COLO829 (cell line): Measurements from ENCODE around the gene OPN5.

ENCODE experiments used
- DNase-seq: peaks from one replicate; pipeline ENCODE4 v3.0.0; 2012; ENCODE audit warnings: low spot score

Gene OPN5

DNA sequence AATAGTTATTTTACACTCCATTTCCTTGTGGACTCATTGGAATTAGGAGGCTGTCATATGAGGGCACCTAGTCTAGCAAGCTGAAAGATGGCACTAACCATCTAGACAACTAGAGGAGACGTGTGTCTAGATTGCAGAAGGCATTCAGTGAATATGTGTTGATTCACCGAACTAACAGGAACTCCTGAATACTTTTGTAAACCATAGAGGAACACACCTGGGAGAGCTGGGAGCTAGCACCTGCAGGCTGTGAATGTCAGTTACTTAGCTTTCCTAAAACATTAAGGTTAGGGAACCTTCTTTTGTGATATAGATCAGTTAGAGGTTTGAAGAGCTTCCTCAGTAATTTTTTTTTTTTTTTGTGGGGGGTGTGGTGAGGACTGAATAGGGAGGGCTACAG is 7.7 kb downstream of the OPN5 start:
- DNase-seq = no peak

DNA sequence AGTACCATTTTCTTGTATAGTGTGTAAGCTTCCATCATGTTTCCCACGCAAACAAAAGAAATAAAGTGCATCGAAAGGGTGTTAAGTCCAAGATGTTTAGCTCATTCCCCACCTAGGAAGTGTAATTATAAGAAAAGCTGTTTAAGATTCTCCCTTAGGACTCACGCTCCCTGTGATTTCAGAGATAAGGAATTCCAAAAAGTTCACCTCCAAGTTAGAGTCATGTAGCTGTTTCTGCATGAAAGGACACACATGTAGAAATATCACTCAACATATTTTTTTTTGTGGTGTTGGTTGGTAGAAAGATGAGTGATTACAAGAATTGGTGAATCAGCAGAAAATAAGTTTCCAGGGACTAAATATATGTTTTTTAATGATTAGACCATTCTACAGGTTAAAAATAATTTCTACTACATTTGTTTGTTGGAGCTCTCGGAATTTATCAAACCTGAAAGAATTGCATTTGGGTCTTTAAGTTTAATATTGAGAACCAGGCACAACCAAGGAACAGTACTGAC is 10.4 kb downstream of the OPN5 start:
- no peak for DNase-seq

DNA sequence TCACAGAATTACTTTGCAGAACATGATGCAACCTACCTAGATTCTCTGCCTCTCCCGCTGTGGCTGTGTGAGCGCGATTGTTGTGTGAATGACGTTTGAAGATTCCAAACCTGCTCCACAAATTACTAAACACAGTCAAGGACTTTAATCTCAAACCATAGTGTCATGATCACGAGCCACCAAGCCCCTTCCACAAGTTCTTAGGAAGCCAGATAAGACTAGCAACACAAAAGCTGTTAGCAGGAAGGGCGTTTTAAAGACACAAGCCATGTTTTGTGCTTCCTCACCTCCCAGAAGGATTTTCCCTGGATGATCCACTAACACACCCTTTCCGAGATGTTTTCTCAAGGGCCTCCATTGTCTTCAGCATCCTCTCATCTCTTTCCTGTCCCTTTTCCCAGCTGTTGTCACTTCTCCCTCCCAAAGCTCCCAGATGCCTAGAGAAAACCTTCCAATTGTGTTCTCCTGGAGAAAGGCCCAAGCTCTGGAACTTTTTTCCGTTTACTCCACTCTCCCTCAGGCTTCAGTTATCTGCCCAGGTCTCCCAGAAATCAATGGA is 12.8 kb downstream of the OPN5 start:
- DNase-seq = no peak

DNA sequence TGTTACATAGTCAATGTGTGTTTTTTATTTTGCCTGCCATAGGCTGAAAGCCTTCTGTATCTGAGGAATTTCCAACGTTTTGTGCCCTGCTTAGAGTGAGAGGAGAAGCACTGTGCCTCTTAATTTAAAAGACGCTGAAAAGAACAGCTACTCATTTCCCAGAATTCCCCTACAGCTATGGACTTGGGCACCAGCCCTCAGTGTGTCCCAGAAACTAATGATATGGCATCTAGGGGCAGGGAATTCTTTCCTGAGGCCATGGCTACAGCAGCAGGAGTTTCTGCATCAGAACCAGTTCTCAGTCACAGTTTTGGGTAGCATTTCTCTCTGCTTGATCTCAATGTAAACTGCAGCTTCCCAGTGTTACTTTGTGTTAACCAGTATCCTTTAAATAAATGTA is 20.2 kb downstream of the OPN5 start:
- DNase-seq = no peak

DNA sequence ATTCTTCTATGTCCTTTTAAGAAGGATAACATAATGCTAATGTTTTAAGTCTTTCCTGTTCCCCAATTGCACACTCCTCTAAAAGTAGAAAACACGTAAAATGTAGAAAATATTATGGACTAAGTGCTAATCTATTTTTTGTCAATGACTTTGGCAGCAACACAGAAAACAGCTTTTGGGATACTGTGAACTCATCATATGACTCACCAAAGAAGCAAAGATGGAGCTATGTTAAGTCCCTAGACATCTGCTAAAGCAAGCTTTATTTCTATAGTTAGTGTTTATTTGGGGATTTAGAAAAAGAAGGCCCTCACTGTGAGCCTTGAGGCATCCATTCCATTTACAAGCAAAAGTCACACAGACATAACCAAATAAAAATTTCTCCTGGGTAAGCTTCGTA is 23.0 kb downstream of the OPN5 start:
- DNase-seq = no peak

DNA sequence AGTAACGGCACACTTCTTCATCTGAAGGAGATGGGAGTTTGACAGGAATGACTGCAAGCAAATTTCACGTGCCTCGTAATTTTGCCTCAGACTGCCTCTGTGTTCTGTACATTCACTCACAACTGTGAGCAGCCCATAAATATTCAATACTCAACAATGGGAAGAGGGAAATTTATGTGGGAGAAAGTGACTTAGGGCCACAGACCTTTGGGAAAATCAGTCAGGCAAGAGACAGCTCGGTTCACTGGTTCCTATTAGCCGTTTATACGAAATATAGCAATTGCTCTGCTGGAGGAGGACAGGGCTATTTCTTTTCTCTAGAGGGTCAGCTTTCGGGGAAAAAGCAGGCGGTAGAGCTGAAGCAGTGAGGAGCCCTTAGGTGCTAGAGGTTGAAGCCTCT is 28.0 kb downstream of the OPN5 start:
- no peak for DNase-seq

DNA sequence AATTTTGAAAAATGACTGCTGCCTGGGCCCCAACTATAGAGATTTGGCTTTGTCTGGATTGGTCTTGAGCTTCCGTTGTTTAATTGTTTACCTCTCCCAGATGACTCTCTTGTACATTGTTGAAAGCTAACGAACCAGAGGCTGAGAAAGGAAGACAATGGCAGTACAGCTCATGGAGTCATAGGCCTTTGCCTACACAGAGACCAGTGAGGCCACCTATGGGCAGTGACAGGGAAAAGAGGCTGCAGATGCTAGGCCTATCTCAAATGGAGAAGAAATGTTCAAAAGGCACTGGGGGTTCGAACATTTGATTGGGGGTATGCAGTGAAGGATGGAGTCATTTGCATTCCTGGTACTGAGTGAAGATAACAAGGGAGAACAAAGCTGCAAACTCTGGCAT is 29.1 kb downstream of the OPN5 start:
- DNase-seq = no peak

DNA sequence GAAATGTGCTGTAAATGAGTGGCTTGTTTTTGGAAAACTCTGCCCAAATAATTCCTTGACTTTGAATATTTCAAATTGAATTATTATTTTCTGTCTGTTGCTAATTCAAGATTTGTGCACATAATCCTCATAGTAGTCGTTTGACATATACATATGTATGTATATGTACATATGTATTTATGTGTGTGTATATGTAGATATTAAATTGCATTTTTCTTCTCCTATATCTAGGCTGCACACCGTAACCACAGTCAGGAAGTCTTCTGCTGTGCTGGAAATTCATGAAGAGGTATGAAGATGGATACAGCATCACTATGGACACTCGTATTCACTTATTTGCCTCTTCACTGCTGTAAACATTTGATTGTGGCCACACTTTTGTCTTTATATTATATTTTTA is 29.6 kb downstream of the OPN5 start:
- no peak for DNase-seq

DNA sequence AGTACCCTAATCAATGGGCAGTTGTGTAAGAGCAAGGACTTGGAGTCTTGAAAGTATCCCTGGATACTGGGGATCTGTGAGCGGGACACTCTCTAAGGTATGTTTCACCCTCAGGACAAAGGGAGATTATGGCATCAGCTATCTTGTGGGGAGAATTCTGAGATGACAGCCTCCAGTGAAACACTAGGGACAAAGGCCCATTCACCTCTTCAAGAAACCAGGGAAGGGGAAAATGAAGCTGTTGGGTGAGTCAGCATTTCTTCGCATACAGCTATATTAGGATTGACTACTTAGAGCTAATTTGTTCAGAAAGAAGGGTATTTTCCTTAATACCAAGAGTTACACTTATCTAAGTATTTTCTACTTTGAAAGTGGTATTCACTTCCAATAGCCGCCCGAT is 35.9 kb downstream of the OPN5 start:
- peak; percentile 71 for DNase-seq

DNA sequence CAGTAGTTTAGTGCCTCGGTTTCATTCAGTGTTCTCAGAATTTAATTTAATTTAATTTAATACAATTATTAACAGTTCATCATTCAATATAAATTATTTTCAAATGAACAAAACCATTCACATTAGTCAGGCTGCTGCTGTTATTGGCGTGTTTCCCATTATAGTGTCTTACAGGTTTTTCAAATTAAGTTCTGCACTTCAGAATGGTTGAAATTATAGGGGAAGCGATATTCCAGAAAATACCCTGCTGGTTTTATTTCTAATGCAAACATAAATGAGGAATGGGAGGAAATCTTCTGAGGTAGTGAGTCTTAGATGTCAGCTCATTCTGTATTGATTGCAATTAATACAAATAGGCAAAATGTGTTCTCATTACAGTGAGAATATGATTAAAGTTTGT is 37.6 kb downstream of the OPN5 start:
- no peak for DNase-seq

DNA sequence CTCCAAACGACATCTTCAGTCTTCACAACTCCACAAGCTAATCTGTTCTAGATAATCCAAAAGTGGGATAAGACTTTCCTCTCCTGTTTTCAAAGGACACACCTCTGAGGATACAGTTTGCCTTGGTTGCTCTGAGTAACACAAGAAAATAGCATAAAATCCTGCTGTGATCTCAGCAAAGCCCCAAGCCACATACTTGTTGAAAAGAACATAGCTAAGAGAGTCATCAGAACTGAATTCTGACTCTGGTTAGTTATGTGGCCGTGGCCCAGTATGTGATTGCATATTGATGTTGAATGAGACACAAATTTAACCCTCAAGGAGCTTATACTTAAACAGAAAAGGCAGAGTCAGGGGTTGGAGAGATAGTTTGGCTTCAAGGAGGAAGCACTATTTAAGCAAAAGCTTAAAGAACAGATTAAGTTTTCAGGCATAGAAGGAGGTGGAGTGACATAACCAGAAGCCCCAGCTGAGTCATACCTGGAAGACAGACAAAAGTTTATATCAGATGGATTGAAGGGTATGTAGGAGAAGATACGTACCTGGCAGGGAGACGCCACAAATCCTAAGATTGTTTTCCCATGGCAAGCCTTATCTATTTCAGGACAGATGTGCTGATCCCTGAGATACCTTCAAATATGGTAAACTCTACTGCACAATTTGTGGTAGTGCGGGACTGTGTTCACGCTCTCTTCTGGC is 41.2 kb downstream of the OPN5 start:
- DNase-seq = no peak

DNA sequence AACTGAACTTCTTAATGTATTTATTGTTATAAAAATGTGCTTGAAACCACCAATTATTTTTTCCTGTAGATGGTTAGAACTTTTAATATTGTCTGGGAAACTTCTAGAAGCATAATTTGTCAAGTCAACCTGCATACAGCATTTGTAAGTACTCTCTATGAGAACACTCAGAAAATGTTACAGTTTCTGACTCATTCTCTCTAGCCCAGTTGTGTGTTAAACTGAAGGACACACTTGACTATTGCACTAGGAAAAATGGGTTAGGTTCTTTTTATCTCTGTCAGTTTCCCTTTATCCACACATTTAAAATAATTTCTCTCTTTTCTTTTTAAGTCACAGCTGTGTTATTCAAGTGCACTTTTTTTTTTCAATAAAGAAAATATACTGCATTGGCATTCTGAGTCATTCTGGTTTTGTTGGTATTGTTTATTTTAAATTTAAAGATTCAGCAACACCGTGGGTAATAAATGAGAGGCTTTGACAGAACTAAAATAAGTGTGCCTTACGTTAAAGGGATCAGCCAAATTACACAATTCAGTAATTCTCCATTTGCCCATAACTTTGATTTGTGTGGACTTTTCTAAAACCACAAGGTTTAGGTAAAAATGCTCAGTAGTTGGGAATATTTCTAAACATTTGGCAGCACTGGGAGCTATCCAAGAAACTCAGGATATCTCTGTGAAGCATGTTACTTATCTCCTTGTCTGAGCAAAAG is 50.7 kb downstream of the OPN5 start:
- no peak for DNase-seq

DNA sequence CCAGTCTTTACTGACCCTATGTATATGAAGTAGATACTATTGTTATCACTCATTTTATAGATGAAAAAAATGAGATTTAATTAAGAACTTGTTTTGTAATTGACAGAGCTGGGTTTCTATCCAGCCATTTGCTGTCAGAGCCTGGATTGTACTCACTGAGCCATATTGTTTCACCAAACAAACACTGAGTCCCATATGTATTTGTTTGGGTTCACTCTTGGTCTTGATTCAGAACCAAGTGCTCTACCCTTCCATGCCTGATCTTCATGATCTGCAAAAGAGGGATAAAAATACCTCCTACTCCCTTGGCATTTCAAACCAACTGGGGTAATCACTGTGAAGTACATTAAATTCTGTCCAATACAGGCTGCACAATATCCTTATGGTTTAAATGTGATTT is 52.4 kb downstream of the OPN5 start:
- no peak for DNase-seq

DNA sequence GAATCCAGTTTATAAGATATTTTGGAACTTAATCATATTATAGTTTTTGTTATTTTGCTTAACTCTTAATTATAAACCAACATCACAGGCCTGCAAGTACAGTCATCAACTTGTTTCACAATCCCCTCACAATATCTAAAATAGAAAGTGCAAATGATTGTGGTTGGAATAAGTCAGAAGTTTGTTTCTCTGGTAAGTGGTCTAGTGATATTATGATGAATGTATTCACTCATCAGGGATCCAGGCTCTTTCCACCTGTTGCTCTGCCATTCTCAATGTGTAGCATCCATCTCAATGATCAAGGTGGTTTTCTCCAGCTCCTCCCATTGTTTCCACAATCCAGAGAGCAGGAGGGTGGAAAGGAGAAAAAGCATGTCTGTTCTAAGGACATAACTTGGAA is 54.2 kb downstream of the OPN5 start:
- no peak for DNase-seq

DNA sequence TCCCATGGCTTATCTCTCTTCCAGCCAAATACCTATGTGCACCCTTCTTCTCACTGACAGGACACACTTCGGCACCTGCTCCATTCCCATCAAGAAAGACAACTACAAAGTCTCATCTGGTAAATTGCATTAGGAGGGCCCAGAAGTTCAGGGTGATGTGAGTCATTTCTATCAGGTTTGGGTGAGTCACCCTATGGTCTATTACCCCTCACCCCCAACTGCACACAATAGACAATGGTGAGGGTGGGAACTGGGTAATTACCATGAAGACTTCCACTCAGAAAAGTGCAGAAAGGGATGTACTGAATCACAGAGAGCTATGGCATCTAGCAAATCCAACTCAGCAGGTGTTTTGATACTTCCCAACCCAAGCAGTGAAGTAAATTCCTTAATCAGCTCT is 54.8 kb downstream of the OPN5 start:
- DNase-seq = peak; percentile 25

DNA sequence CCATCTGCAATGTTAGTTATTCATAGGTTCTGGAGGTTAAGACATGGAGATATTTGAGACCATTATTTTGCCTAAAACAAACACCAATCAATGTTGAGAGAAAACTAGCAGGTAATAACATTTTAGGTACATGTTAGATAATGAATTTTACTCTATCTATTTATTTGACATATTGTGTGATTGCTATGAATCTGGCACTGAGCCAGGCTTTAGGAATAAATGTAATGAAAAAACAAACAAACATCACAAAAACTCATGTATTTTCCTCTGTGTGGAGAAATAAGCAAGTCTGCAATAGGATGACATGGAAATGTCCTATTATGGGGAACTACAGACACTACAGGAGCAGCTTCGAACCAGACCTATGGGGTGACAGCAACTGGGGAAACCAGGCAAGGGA is 57.8 kb downstream of the OPN5 start:
- DNase-seq = no peak

DNA sequence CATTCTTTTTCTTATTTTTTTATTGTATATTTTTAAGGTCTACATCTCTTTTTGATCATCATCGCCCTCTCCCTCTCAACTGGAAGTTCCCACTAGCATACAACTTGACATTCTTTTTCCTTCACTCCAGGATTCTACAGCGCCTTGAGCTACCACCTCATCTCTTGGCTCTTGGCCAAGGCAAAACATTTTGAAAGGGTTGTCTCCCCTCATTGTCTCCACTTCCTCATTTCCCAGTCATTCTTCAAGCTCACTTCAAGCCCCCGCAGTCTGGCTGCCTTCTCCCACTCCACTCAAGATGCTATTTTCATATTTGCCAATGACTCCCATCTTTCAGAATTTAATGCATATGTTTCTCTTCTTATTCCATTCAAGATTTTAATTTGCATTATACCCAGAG is 63.0 kb downstream of the OPN5 start:
- no peak for DNase-seq

DNA sequence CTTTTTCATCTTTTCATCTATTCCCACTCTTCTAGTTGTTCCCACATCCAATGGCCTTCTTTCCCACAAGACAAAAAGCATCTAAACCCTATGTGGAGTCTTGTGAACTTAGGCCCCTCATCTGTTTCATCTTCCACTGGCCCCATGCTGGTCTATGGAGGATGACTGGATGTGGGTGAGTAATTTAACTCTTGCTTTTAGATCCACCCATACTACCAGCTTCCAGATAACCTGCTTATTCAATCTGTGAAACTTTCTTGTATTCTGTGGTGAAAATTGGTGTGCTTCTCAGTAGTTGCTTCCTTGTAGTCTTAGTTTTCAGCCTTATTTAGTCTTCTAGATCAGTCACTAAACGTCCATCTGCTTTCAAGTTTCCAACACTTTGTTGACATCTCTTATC is 64.9 kb downstream of the OPN5 start:
- no peak for DNase-seq

DNA sequence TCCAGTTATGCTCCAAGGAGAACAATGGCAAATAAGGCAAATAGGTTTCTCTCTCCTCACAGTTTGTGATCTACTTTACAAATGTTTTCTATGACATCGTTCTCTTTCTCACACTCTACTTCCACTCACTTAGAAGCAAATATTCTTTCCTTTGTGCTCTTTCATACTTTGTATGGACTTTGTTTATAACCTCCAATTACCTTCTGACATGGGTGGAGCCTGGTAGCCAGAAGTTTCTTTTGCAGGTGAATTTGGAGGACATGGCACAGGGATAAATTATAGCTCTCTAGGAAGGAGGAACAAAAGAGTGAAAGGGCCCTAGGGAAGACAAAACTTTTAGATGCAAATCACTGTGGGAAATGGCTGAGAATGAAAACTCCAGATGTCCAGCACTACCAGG is 69.3 kb downstream of the OPN5 start:
- DNase-seq = no peak

DNA sequence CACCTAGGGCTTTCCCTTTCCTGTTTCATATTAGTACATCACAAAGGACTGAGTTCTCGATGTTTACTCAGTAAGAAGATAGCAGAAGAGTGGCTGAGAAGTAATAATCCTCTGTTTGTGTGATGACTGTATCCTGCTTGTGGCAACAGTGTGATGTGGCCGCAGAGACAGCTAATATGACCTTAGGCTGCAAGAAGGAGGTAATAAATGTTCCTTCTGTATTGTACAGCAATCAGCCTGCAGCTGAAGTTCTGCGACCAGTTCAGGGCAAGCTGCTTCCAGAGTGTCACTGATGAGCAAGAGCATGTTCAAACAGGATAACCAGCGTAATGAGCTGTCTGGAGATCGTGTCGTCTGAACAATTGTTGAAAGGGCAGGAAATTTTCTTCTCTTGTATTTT is 70.9 kb downstream of the OPN5 start:
- peak; percentile 8 for DNase-seq

DNA sequence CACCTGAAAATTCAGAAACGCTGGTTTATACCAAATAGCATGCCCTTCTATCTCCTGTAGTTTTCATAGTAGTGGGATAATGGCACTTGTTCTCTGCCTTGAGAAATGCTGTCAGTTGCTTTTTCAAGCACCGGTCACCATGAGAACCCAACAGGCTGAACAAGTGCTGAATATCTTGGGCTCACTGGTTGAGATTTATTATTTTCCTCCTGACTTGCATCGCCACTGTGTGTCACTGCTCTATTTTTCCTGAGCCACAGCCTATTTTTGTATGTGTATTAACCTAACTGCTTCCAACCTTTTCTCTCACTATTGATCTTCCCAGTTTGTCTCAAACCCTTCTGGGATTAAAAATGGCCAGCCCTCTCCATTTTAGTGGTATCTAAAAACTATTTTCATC is 71.9 kb downstream of the OPN5 start:
- DNase-seq = no peak

DNA sequence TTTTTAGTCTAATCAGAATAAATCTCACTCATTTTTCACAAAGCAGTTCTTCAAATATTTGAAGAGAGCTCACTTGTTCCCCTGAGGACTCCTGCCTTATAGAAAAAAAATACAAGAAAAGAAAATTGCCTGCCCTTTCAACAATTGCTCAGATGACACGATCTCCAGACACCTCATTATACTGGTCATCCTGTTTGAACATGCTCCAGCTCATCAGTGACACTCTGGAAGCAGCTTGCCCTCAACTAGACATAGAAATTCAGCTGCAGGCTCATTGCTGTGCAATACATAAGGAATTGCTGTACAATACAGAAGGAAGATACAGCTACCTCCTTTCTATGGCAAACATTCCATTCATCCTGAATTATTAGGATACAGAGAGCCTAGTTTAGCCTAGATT is 73.1 kb downstream of the OPN5 start:
- no peak for DNase-seq

DNA sequence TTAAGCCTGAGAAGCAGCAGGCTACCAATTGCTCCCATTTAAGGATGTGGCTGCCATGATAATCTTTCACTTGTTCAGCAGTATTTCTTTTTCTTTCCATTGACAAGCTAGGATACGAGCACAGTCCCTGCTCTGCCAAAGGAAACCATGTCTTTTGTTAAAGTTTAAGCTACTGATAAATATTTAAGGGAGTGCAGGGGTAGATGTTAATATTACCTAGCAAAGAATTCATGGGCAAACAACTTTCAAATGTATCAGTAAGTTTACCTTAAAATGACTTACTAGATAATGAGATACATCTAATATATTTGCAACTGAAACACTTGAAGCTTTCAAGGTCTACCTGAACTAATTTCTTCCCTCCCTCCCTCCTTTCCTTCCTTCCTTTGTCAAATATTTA is 77.3 kb downstream of the OPN5 start:
- DNase-seq = no peak

DNA sequence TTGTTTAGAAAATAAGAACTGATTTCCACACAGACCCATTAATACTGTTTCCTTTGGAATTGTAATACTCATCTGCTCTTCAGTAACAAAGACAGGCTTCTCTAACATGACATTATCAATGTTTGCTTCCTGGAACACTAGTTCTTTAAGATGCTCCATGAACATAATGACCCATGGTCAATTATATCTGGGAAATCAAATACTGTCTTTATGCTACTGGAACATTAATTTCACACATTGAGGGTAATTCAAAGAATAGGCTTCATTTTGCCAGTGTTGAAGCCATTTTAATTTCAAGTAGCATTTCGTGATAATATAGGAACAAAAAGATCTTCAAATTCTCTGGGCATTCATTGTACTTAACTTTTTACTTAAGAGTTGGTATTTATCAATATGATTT is 80.9 kb downstream of the OPN5 start:
- peak; percentile 27 for DNase-seq
